Measurements from ENCODE around the gene DIAPH1. TPM values are rescaled to one million over a fixed set of nuclear protein-coding genes. Genes with fewer than 3 reads are reported as not detected.

The DIAPH1 gene
- total RNA-seq, 5 donors from 2014 or later (not counting 1 experiment from before 2014, with no cell fraction given) = 190 to 271 (median 211) TPM

- peaks cover 11 to 56% of the 10 kb centered on the region in 2 donors for H3K36me3 ChIP-seq (ENCODE audit: control insufficient read depth in 2 of 2, extremely low read depth in 1 of 2, insufficient read depth in 1 of 2, low read length in 1 of 2)
- 93% methylated on average over 5 of the region's 6 CpGs for WGBS (ENCODE audit: insufficient coverage)
- Mint-ChIP-seq H3K4me3 (peak overlapping the region in 2 of 3 donors; percentile 21 to 91), H3K36me3 (peaks cover 34% of the 10 kb centered on the region), H3K27me3 (no peaks in the 10 kb centered on the region), H3K4me1 (peaks cover 22 to 35% (median 30%) of the 10 kb centered on the region in 3 donors), H3K9me3 (no peaks in the 10 kb centered on the region), H3K27ac (peak overlapping the region; percentile 49 to 81)
- CTCF ChIA-PET = interaction anchor here (0.8 to 2.9 kb wide), 10 partner anchors 9 to 194 kb away, joined by 3 to 14 read pairs (median 5); partner anchors contain the start of genes PCDHGA10 (in 1 of the 2), PCDHGA12 (in 1 of the 2), PCDHGB3 (in 1 of the 2) and TAF7 (in 1 of the 2)
- H3K27ac ChIP-seq (ENCODE audit: low read length) = no peak overlapping the region
- H3K4me1 ChIP-seq (ENCODE audit: control insufficient read depth in 1 of 2, extremely low read depth in 1 of 2, insufficient read depth in 2 of 2, low read length in 2 of 2) = peaks cover 3 to 34% of the 10 kb centered on the region in 2 experiments
- no peaks in the 10 kb centered on the region for H3K9me3 ChIP-seq
- H3K27me3 ChIP-seq (replicated peaks in 1 of 2; ENCODE audit: control insufficient read depth in 2 of 2, extremely low read depth in 1 of 2, insufficient read depth in 2 of 2, low read length in 1 of 2) = no peaks in the 10 kb centered on the region
- ATAC-seq (replicated peaks in 1 of 4) (no peak), DNase-seq (no peak)
- H3K4me3 ChIP-seq (ENCODE audit: control insufficient read depth in 1 of 2, extremely low read depth in 1 of 2, low read length in 1 of 2) = no peak overlapping the region
- POLR2A ChIA-PET = no interaction called here
These were observed 104.3 kb downstream of the DIAPH1 start for GRCh38 chr5:141514330-141515133.

DNA sequence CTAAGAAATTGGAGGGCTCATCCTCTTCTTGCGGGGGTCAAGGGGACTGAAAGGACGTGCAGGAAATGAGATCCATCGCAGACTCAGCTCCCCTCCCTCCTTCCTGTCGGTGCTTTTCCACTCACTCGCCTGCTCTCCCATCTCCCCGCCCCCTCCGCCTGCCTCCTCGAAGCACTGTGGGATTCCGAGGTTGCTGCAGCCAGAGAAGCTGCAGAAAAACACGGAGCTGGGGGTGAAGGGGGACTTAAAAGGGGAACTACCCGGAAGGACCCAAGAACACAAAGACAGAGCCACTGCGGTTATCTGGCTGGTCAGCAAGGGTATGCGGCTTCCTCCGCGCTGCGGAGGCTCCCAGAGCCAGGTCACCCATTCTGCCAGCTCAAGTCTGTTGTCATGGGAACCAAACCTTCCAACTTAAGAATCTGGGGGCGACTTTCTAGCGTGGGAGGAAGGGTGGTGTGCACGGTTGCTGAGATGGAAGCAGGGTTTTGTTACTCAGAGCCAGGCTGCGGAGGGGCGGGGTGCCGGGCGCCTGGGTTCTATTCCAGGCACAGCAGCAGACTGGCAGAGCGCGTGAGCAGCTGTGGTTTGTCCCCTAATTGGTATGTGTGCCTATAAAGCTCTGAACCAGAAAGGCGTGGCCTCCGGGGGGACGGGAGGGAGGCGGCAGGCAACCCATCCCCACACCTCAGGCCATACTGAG is 105.0 kb downstream of the DIAPH1 start:
- no peak overlapping the region for H3K27ac ChIP-seq (ENCODE audit: low read length)

DNA sequence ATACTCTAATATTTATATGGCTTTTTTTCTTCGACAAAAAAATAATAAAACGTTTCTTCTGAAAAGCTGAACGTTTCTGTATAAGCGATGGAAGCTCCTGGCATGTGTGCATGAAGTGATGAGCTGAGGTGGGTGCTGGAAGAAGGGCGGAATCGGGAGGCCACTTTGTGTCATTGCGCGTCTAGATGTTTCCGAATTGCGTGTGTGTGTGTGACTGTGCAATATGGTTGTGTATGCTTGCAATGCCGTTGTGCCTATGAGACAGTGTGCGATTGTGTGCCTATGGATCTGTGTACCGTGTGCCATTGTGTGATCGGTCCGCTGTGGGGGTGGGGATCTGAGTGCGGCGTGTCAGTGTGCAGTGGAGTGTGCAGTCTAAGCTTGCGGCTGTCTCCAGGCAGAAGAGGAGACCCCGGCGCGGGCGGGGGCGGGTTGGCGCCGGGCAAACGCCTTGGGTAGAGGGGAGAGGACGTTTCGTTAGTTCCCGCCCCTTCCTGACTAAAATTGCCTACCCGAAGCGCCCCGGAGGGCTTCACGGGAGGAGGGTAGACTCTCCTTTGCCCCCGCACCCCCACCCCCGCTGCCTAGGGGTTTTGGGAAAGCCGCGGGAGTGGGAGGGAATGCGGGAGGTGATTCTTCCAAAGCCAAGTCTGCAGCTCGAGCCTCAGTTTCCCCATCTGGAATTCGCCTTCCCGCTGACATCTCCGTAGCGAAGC is 105.7 kb downstream of the DIAPH1 start:
- H3K4me1 Mint-ChIP-seq = peaks cover 27 to 41% (median 33%) of the 10 kb centered on the region in 3 donors
- POLR2A ChIA-PET = interaction anchor here (0.6 to 0.8 kb wide), 3 partner anchors 11 to 298 kb away, joined by 3 to 7 read pairs (median 4); no protein-coding TSS in a partner anchor
- H3K4me3 Mint-ChIP-seq = peak overlapping the region; percentile 80 to 91 (median 86)
- H3K27me3 Mint-ChIP-seq = no peaks in the 10 kb centered on the region
- WGBS (ENCODE audit: insufficient coverage) = 26% methylated on average over 11 of the region's 43 CpGs
- peaks cover 11 to 42% of the 10 kb centered on the region in 2 donors for H3K36me3 ChIP-seq (ENCODE audit: control insufficient read depth in 2 of 2, extremely low read depth in 1 of 2, insufficient read depth in 1 of 2, low read length in 1 of 2)
- peaks cover 21% of the 10 kb centered on the region for H3K36me3 Mint-ChIP-seq
- CTCF ChIA-PET = interaction anchor here (0.6 to 2.9 kb wide), 23 partner anchors 8 to 813 kb away, joined by 3 to 25 read pairs (median 4); partner anchors contain the start of genes PCDHGA10 (in 1 of the 2), PCDHGA12 (in 1 of the 2), PCDHGB3 (in 1 of the 2) and TAF7 (in 1 of the 2)
- H3K4me1 ChIP-seq (ENCODE audit: control insufficient read depth in 1 of 2, extremely low read depth in 1 of 2, insufficient read depth in 2 of 2, low read length in 2 of 2) = peaks cover 3 to 37% of the 10 kb centered on the region in 2 experiments
- peaks cover 0 to 3% of the 10 kb centered on the region in 2 experiments for H3K27me3 ChIP-seq (replicated peaks in 1 of 2; ENCODE audit: control insufficient read depth in 2 of 2, extremely low read depth in 1 of 2, insufficient read depth in 2 of 2, low read length in 1 of 2)
- H3K4me3 ChIP-seq (ENCODE audit: control insufficient read depth in 1 of 2, extremely low read depth in 1 of 2, low read length in 1 of 2) = peak overlapping the region; percentile 50 to 86
- no peak overlapping the region for H3K27ac ChIP-seq (ENCODE audit: low read length)
- DNase-seq (peak in 17 of 35 experiments; percentile 3 to 44 (median 11)), ATAC-seq (replicated peaks in 1 of 4) (peak; percentile 34 to 53 (median 48))
- H3K9me3 Mint-ChIP-seq = no peaks in the 10 kb centered on the region
- H3K27ac Mint-ChIP-seq = peak overlapping the region; percentile 34 to 83
- H3K9me3 ChIP-seq = no peaks in the 10 kb centered on the region

More for the DNA sequence above, 105.0 kb downstream of the DIAPH1 start:
- peaks cover 3 to 37% of the 10 kb centered on the region in 2 experiments for H3K4me1 ChIP-seq (ENCODE audit: control insufficient read depth in 1 of 2, extremely low read depth in 1 of 2, insufficient read depth in 2 of 2, low read length in 2 of 2)
- Mint-ChIP-seq H3K9me3 (no peaks in the 10 kb centered on the region), H3K4me3 (peak overlapping the region; percentile 80 to 91 (median 86)), H3K27me3 (no peaks in the 10 kb centered on the region), H3K36me3 (peaks cover 27% of the 10 kb centered on the region), H3K4me1 (peaks cover 27 to 41% (median 33%) of the 10 kb centered on the region in 3 donors), H3K27ac (peak overlapping the region; percentile 83)
- WGBS (ENCODE audit: insufficient coverage) = 36% methylated on average over 15 of the region's 29 CpGs
- ATAC-seq (replicated peaks in 1 of 4) = peak; percentile 41 to 52 (median 51)
- peak in 21 of 35 experiments; percentile 10 to 46 (median 20) for DNase-seq
- H3K4me3 ChIP-seq (ENCODE audit: control insufficient read depth in 1 of 2, extremely low read depth in 1 of 2, low read length in 1 of 2) = peak overlapping the region; percentile 50 to 86
- no peaks in the 10 kb centered on the region for H3K9me3 ChIP-seq
- ChIA-PET CTCF (interaction anchor here (0.8 to 2.9 kb wide), 13 partner anchors 8 to 194 kb away, joined by 3 to 25 read pairs (median 7); partner anchors contain the start of genes PCDHGA10 (in 1 of the 2), PCDHGA12 (in 1 of the 2), PCDHGB3 (in 1 of the 2) and TAF7 (in 1 of the 2)), POLR2A (interaction anchor here (0.6 to 0.7 kb wide), 2 partner anchors 12 to 299 kb away, joined by 3 to 7 read pairs; no protein-coding TSS in a partner anchor)
- peaks cover 0 to 3% of the 10 kb centered on the region in 2 experiments for H3K27me3 ChIP-seq (replicated peaks in 1 of 2; ENCODE audit: control insufficient read depth in 2 of 2, extremely low read depth in 1 of 2, insufficient read depth in 2 of 2, low read length in 1 of 2)
- peaks cover 11 to 49% of the 10 kb centered on the region in 2 donors for H3K36me3 ChIP-seq (ENCODE audit: control insufficient read depth in 2 of 2, extremely low read depth in 1 of 2, insufficient read depth in 1 of 2, low read length in 1 of 2)

DNA sequence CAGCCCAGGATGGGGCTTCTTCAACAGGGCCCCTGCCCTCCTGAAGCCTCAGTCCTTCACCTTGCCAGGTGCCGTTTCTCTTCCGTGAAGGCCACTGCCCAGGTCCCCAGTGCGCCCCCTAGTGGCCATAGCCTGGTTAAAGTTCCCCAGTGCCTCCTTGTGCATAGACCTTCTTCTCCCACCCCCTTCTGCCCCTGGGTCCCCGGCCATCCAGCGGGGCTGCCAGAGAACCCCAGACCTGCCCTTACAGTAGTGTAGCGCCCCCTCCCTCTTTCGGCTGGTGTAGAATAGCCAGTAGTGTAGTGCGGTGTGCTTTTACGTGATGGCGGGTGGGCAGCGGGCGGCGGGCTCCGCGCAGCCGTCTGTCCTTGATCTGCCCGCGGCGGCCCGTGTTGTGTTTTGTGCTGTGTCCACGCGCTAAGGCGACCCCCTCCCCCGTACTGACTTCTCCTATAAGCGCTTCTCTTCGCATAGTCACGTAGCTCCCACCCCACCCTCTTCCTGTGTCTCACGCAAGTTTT is 106.3 kb downstream of the DIAPH1 start:
- DNase-seq (peak; percentile 41 to 88 (median 74)), ATAC-seq (replicated peaks in 1 of 4) (peak; percentile 45 to 64 (median 53))
- ChIA-PET POLR2A (interaction anchor here in 1 of 2 donors (0.8 kb wide), 1 partner anchor 193 kb away, joined by 4 read pairs; no protein-coding TSS in a partner anchor), CTCF (interaction anchor here (0.6 to 2.9 kb wide), 22 partner anchors 8 to 812 kb away, joined by 3 to 25 read pairs (median 4); partner anchors contain the start of genes PCDHGA10 (in 1 of the 2), PCDHGA12 (in 1 of the 2), PCDHGB3 (in 1 of the 2) and TAF7 (in 1 of the 2))
- Histone ChIP-seq H3K4me3 (ENCODE audit: control insufficient read depth in 1 of 2, extremely low read depth in 1 of 2, low read length in 1 of 2) (peak overlapping the region; percentile 50 to 86), H3K27ac (ENCODE audit: low read length) (no peak overlapping the region), H3K27me3 (replicated peaks in 1 of 2; ENCODE audit: control insufficient read depth in 2 of 2, extremely low read depth in 1 of 2, insufficient read depth in 2 of 2, low read length in 1 of 2) (peaks cover 0 to 3% of the 10 kb centered on the region in 2 experiments), H3K9me3 (no peaks in the 10 kb centered on the region), H3K4me1 (ENCODE audit: control insufficient read depth in 1 of 2, extremely low read depth in 1 of 2, insufficient read depth in 2 of 2, low read length in 2 of 2) (peaks cover 3 to 37% of the 10 kb centered on the region in 2 experiments), H3K36me3 (ENCODE audit: control insufficient read depth in 2 of 2, extremely low read depth in 1 of 2, insufficient read depth in 1 of 2, low read length in 1 of 2) (peaks cover 11 to 35% of the 10 kb centered on the region in 2 donors)
- H3K9me3 Mint-ChIP-seq = no peaks in the 10 kb centered on the region
- peaks cover 18% of the 10 kb centered on the region for H3K36me3 Mint-ChIP-seq
- peaks cover 27 to 41% (median 33%) of the 10 kb centered on the region in 3 donors for H3K4me1 Mint-ChIP-seq
- WGBS (ENCODE audit: insufficient coverage) = 20% methylated on average over 12 of the region's 28 CpGs
- H3K27ac Mint-ChIP-seq = peak overlapping the region; percentile 34 to 80
- peak overlapping the region; percentile 80 to 91 (median 86) for H3K4me3 Mint-ChIP-seq
- no peaks in the 10 kb centered on the region for H3K27me3 Mint-ChIP-seq

GRCh38 chr5:141511771-141512325 is 107.0 kb downstream of the DIAPH1 start:
- H3K27ac ChIP-seq (ENCODE audit: low read length) = no peak overlapping the region
- no peaks in the 10 kb centered on the region for H3K9me3 ChIP-seq
- peaks cover 27 to 41% (median 33%) of the 10 kb centered on the region in 3 donors for H3K4me1 Mint-ChIP-seq
- no peak for DNase-seq
- peaks cover 13% of the 10 kb centered on the region for H3K36me3 Mint-ChIP-seq
- no peak for ATAC-seq (replicated peaks in 1 of 4)
- peak overlapping the region in 2 of 3 donors; percentile 80 to 91 for H3K4me3 Mint-ChIP-seq
- peak overlapping the region in 1 of 2 donors; percentile 16 for H3K27ac Mint-ChIP-seq
- no peak overlapping the region for H3K4me3 ChIP-seq (ENCODE audit: control insufficient read depth in 1 of 2, extremely low read depth in 1 of 2, low read length in 1 of 2)
- H3K9me3 Mint-ChIP-seq = no peaks in the 10 kb centered on the region
- WGBS (ENCODE audit: insufficient coverage) = 71% methylated on average over 2 of the region's 4 CpGs
- ChIA-PET POLR2A (interaction anchor here in 1 of 2 donors (0.8 kb wide), 1 partner anchor 192 kb away, joined by 4 read pairs; no protein-coding TSS in a partner anchor), CTCF (interaction anchor here (0.6 to 2.9 kb wide), 7 partner anchors 9 to 812 kb away, joined by 3 to 25 read pairs (median 4); partner anchors contain the start of genes PCDHGA10 (in 1 of the 2), PCDHGB3 (in 1 of the 2) and ZMAT2 (in 1 of the 2))
- H3K27me3 Mint-ChIP-seq = no peaks in the 10 kb centered on the region
- H3K27me3 ChIP-seq (replicated peaks in 1 of 2; ENCODE audit: control insufficient read depth in 2 of 2, extremely low read depth in 1 of 2, insufficient read depth in 2 of 2, low read length in 1 of 2) = peaks cover 0 to 3% of the 10 kb centered on the region in 2 experiments
- peaks cover 11 to 29% of the 10 kb centered on the region in 2 donors for H3K36me3 ChIP-seq (ENCODE audit: control insufficient read depth in 2 of 2, extremely low read depth in 1 of 2, insufficient read depth in 1 of 2, low read length in 1 of 2)
- H3K4me1 ChIP-seq (ENCODE audit: control insufficient read depth in 1 of 2, extremely low read depth in 1 of 2, insufficient read depth in 2 of 2, low read length in 2 of 2) = peaks cover 3 to 37% of the 10 kb centered on the region in 2 experiments

All from T-cell (primary cell).